ENCODE measurements around the gene EEFSEC.

DNA sequence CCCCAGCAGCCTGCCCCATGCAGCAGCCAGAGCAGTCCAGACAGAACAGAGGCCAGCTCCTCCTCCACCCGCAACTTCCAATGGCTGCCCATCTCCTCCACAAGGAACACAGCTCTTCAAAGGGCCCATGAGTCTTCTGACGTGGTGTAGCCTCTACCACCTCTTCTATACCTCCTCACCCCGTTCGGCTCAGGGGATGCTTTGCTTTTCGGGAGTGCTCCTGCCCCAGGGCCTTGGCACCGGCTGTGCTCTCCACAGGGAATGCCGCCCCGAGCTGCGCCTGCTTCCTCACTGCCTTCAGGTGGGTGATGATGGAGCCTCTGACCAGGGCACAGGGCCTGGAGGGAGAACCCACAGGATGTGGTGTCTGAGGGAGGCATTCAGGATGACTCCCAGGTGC lies 298.8 kb downstream of the EEFSEC start:
- TF ChIP-seq, protein P1, sequence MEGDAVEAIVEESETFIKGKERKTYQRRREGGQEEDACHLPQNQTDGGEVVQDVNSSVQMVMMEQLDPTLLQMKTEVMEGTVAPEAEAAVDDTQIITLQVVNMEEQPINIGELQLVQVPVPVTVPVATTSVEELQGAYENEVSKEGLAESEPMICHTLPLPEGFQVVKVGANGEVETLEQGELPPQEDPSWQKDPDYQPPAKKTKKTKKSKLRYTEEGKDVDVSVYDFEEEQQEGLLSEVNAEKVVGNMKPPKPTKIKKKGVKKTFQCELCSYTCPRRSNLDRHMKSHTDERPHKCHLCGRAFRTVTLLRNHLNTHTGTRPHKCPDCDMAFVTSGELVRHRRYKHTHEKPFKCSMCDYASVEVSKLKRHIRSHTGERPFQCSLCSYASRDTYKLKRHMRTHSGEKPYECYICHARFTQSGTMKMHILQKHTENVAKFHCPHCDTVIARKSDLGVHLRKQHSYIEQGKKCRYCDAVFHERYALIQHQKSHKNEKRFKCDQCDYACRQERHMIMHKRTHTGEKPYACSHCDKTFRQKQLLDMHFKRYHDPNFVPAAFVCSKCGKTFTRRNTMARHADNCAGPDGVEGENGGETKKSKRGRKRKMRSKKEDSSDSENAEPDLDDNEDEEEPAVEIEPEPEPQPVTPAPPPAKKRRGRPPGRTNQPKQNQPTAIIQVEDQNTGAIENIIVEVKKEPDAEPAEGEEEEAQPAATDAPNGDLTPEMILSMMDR (IDR thresholded peaks at IDR 0.05; ENCODE audit: low read length), result no peak
- TF ChIP-seq EZH2phosphoT487 (IDR thresholded peaks at IDR 0.05; ENCODE audit: low read length) (no peak), EZH2 (optimal IDR thresholded peaks at IDR 0.05; ENCODE audit: low read depth, low read length) (no peak)

Data from MM.1S (cell line).